AG04450 (cell line): ENCODE measurements around the gene SIPA1L3. TPM values are rescaled to one million over a fixed set of nuclear protein-coding genes. Genes with fewer than 3 reads are reported as not detected.

Experiments used
- CTCF ChIA-PET: fragments of 300-600, 350-600 bp; formaldehyde crosslinking; extraction: SDS; loops from one replicate; lab custom pipeline; 2022; ENCODE audit warnings: antibody characterized with exemption, inconsistent platforms; lab: Charles Lee
- POLR2A ChIA-PET: fragments of 350-600 bp; formaldehyde crosslinking; extraction: SDS; loops from one replicate; lab custom pipeline; 2021; ENCODE audit warnings: antibody characterized with exemption, inconsistent platforms; lab: Yijun Ruan, JAX
- DNase-seq: peaks from one replicate; pipeline ENCODE4 v3.0.0-alpha.2; 2011; ENCODE audit warnings: low read depth, low spot score
- H3K27ac ChIP-seq: one replicate; pipeline ENCODE4 v1.5.1; 2012; ENCODE audit warnings: low read depth, low read length, control low read depth
- H3K27me3 ChIP-seq: one replicate; pipeline ENCODE4 v1.6.0; 2012; ENCODE audit warnings: low read length; ENCODE audit not compliant: control insufficient read depth, insufficient read depth
- H3K4me3 ChIP-seq: 2 replicates; pipeline ENCODE4 v1.5.1; 2011; ENCODE audit warnings: mild to moderate bottlenecking, low read depth, low read length, control low read depth
- H3K9me3 ChIP-seq: 2 replicates; pipeline ENCODE4 v1.5.1; 2012; ENCODE audit warnings: low read length; ENCODE audit not compliant: control insufficient read depth, insufficient read depth
- polyA plus RNA-seq: library from polyadenylated mRNA; depleted of rRNA; stranded (reverse); fragments of >200 nt; gene quantifications from 2 replicates; pipeline ENCODE4 v1.2.3, GENCODE V29; 2011
- TF ChIP-seq, protein P1 (sequence below): IDR thresholded peaks from 2 replicates; pipeline ENCODE4 v1.5.1; 2011; ENCODE audit warnings: low read depth, low read length, control low read depth, inconsistent platforms

SIPA1L3 gene
- polyA plus RNA-seq, 1 experiment: 4.9 TPM

DNA sequence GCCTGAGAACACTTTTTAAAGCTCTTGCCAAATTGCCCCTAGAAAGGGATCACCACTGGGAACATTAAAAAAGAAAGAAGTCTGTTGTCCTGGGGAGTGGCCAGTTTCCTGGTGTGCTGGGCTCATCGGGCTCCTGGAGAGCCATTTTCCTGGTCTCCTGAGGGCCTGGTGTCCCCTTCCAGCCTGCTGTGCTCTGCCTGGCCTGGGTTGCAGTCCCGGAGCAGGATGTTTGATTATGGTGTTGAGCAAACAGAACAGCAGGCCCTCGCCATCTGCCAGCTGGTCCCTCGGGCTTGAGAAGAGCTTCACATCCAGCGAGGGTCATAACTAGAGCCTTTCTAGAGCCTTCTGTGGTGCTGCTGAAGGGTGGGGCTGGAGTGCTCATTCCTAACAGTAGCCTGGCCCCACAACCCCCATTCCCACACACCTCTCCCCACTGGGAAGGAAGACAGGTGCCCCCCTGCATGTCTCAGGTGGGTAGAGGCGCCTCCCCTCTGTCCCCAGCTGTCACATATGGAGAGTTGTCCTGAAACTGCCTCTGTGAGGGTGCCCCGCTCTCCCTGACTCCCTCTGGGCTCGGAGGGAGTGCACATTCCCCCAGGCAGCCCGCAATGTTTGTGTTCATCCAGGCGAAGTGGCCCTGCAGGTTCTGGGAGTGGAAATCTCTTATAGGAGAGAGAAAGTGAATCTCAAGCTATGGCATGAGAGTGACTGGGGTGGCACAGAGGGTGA is 151.1 kb downstream of the SIPA1L3 start:
- Histone ChIP-seq H3K9me3 (no peaks in the 10 kb centered on the region), H3K27ac (peak overlapping the region; percentile 61), H3K27me3 (no peaks in the 10 kb centered on the region), H3K4me3 (no peak overlapping the region)
- POLR2A ChIA-PET: no interaction called here
- TF ChIP-seq, protein P1, sequence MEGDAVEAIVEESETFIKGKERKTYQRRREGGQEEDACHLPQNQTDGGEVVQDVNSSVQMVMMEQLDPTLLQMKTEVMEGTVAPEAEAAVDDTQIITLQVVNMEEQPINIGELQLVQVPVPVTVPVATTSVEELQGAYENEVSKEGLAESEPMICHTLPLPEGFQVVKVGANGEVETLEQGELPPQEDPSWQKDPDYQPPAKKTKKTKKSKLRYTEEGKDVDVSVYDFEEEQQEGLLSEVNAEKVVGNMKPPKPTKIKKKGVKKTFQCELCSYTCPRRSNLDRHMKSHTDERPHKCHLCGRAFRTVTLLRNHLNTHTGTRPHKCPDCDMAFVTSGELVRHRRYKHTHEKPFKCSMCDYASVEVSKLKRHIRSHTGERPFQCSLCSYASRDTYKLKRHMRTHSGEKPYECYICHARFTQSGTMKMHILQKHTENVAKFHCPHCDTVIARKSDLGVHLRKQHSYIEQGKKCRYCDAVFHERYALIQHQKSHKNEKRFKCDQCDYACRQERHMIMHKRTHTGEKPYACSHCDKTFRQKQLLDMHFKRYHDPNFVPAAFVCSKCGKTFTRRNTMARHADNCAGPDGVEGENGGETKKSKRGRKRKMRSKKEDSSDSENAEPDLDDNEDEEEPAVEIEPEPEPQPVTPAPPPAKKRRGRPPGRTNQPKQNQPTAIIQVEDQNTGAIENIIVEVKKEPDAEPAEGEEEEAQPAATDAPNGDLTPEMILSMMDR: no peak
- CTCF ChIA-PET: no interaction called here
- DNase-seq: no peak

DNA sequence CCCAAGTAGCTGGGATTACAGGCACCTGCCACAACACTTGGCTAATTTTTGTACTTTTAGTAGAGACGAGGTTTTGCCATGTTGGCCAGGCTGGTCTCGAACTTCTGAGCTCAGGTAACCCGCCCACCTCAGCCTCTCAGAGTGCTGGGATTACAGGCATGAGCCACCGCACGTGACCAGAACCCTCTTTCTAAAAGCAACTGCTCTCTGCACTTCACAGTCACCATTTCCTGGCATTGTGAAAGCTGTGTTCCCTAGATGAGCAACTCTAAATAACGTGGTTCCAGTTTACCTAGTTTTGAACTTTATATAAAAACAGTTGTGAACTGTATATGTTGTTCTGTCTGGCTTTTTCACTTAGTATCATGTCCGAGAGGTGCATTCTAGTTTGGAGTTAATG is 152.9 kb downstream of the SIPA1L3 start:
- H3K27ac ChIP-seq: no peak overlapping the region
- ChIA-PET POLR2A (interaction anchor here (1.1 kb wide), 1 partner anchor 56 kb away, joined by 3 read pairs; no protein-coding TSS in a partner anchor), CTCF (interaction anchor here (1.0 to 2.3 kb wide), 2 partner anchors 35 to 157 kb away, joined by 5 to 8 read pairs; no protein-coding TSS in a partner anchor)
- H3K27me3 ChIP-seq: no peaks in the 10 kb centered on the region
- H3K4me3 ChIP-seq: no peak overlapping the region
- TF ChIP-seq, protein P1: no peak
- DNase-seq: no peak
- no peaks in the 10 kb centered on the region; the same call in 1 of the 2 replicates for H3K9me3 ChIP-seq

DNA sequence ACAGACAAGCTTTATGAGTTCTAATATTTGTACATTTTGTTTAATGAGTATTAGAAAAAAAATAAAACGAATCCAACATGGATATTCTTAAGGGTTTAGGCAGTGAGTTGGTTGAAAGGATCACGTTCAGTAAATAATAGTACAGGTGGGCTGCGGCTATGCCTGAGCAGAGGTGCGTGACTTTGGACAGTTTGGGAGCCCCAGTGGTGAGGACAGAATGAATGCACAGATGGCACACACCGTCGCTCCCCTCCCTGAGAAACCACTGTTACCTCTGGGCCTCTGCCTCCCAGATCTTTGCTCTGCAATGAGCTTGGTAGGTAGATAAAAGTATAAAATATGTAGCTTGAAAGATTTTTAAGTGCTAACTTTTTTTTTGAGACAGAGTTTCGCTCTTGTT is 153.3 kb downstream of the SIPA1L3 start:
- no peaks in the 10 kb centered on the region; the same call in 1 of the 2 replicates for H3K9me3 ChIP-seq
- no peak overlapping the region for H3K4me3 ChIP-seq
- H3K27ac ChIP-seq: no peak overlapping the region
- TF ChIP-seq, protein P1: no peak
- DNase-seq: no peak
- CTCF ChIA-PET: interaction anchor here (1.0 to 2.3 kb wide), 2 partner anchors 34 to 157 kb away, joined by 5 to 8 read pairs; no protein-coding TSS in a partner anchor
- POLR2A ChIA-PET: no interaction called here
- no peaks in the 10 kb centered on the region for H3K27me3 ChIP-seq

DNA sequence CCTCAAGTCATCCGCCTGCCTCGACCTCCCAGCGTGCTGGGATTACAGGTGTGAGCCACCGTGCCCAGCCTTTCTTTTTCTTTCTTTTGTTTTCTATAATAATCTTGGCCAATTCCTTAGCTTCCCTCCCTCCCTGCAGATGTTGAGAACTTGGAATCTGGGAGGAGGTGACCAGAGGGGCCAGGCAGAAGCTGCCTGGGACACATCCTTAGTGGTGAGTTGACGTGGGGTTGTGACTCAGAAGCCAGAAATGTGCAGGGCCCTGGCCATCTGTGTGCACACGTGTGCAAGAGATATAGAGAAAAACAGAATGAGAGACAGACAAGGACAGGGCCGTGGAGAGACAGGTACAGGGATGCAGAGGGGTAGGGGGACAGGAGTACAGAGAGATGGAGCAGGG is 154.3 kb downstream of the SIPA1L3 start:
- Histone ChIP-seq H3K9me3 (no peaks in the 10 kb centered on the region; the same call in 1 of the 2 replicates), H3K27ac (peak overlapping the region; percentile 52), H3K27me3 (no peaks in the 10 kb centered on the region), H3K4me3 (no peak overlapping the region)
- CTCF ChIA-PET: interaction anchor here (2.3 kb wide), 1 partner anchor 158 kb away, joined by 8 read pairs; no protein-coding TSS in a partner anchor
- DNase-seq: peak; percentile 68
- POLR2A ChIA-PET: interaction anchor here (1.0 kb wide), 1 partner anchor 57 kb away, joined by 4 read pairs; no protein-coding TSS in a partner anchor
- TF ChIP-seq, protein P1: no peak
